ENCODE results near the gene ME1. TPM values are rescaled to one million over a fixed set of nuclear protein-coding genes. Genes with fewer than 3 reads are reported as not detected.
A peak's percentile ranks its signal among the peaks of the same experiment; 100 is the strongest.

The ME1 gene
- total RNA-seq, 1 donor = 39.7 TPM

DNA sequence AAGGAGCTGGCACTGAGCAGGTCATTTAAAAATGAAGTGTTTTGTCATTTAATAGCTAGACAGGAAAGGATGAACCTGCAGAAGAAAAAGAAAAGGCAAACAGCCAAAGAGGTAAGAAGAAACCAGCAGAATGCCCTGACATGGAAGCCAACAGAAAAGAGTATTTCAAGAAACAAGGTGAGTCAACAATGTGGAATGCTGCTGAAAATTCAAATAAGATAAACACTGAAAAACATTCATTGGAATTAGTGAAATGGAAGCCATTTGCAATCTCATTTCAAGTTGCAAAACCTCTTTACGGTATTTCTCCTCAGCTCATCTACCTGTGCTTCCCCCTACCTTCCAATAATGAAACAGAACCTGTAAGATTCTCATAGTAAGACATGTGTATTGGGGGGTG is 178.1 kb downstream of the ME1 start:
- DNase-seq (ENCODE audit: low read depth) = peak; percentile 60
- TF ChIP-seq, protein P1, sequence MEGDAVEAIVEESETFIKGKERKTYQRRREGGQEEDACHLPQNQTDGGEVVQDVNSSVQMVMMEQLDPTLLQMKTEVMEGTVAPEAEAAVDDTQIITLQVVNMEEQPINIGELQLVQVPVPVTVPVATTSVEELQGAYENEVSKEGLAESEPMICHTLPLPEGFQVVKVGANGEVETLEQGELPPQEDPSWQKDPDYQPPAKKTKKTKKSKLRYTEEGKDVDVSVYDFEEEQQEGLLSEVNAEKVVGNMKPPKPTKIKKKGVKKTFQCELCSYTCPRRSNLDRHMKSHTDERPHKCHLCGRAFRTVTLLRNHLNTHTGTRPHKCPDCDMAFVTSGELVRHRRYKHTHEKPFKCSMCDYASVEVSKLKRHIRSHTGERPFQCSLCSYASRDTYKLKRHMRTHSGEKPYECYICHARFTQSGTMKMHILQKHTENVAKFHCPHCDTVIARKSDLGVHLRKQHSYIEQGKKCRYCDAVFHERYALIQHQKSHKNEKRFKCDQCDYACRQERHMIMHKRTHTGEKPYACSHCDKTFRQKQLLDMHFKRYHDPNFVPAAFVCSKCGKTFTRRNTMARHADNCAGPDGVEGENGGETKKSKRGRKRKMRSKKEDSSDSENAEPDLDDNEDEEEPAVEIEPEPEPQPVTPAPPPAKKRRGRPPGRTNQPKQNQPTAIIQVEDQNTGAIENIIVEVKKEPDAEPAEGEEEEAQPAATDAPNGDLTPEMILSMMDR (IDR thresholded peaks at IDR 0.05; ENCODE audit: insufficient read depth, low read depth, low read length) = no peak

DNA sequence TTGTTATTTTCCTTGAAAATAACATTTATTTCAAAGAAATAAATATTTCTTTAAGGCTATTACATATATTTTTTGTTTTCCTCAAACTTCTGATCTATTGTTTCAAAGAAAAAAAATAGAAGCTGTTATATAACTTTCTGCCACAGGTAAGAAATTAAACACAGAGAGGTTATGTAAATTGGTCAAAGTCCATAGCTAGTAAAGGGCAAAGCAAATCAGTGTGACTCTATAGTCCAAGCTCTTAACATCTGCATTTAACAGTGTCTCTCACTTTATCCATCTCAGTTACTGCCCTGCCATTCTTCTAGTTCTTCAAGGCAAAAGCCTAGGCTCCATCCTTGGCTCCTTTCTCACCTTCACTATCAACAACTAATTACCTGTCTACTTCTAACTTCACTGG is 180.6 kb downstream of the ME1 start:
- H3K4me3 ChIP-seq (ENCODE audit: low read depth, low read length) = no peak overlapping the region
- TF ChIP-seq, protein P1 (IDR thresholded peaks at IDR 0.05; ENCODE audit: insufficient read depth, low read depth, low read length) = no peak

More for the DNA sequence above, 178.1 kb downstream of the ME1 start:
- no peak overlapping the region for H3K4me3 ChIP-seq (ENCODE audit: low read depth, low read length)

DNA sequence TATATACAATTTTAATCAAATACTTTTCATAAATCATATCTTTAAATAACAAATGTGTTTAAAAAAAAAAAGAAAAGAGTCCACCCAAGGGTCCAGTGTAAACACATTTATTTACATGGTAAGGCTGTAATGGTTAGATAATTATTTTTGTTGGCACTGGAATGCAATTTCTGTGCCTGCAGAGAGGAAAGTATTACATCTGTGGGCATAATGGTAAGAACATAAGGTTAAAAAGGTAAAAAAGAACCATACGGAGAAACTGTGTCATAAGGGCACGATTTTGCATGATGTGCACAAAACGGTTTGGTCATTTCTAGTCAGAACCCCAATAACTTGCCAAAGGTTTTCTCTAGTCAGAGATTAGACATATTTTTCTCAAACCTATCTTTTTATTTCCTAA is 183.4 kb downstream of the ME1 start:
- DNase-seq (ENCODE audit: low read depth) = no peak
- TF ChIP-seq, protein P1 (IDR thresholded peaks at IDR 0.05; ENCODE audit: insufficient read depth, low read depth, low read length) = no peak
- H3K4me3 ChIP-seq (ENCODE audit: low read depth, low read length) = no peak overlapping the region

More for the DNA sequence above, 180.6 kb downstream of the ME1 start:
- DNase-seq (ENCODE audit: low read depth) = no peak

DNA sequence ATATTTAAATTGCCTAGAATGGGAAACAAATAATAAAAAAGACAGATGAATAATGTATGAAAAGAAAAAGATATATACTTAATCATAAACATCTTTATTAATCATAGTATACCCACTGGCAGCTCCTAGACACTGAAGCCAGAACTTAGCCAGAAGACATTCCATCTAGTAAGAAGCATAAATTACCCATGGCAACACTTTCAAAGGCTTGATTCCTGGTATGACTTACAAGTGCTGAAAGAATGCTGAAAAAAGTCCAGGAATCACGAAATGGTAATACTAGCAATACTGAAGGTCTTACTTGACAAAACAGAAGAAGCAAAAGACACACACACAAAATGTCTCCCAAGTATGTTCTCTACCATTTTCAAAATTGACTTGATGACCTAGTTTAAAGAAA is 199.7 kb downstream of the ME1 start:
- no peak overlapping the region for H3K4me3 ChIP-seq (ENCODE audit: low read depth, low read length)
- peak; percentile 16 for DNase-seq (ENCODE audit: low read depth)
- TF ChIP-seq, protein P1 (IDR thresholded peaks at IDR 0.05; ENCODE audit: insufficient read depth, low read depth, low read length) = no peak

DNA sequence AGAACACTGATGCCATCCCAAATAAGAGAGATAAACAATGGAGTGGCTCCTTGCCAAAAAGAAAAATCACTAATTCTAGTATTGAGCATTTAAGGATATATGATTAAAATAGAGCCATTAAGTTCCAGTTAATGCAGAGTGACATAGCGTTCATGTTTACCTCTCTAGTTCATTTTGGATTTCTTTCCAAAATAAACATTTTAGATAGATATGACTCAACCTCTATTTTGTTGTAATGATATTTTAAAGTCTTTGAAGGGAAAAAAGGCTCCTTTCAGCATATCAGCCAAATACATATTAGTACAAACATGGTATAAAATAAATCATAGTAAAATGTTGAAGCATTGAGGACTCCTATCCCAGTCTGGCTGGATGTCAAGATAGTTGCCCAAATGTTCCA is 204.3 kb downstream of the ME1 start:
- TF ChIP-seq, protein P1 (IDR thresholded peaks at IDR 0.05; ENCODE audit: insufficient read depth, low read depth, low read length) = no peak
- H3K4me3 ChIP-seq (ENCODE audit: low read depth, low read length) = no peak overlapping the region
- DNase-seq (ENCODE audit: low read depth) = no peak

DNA sequence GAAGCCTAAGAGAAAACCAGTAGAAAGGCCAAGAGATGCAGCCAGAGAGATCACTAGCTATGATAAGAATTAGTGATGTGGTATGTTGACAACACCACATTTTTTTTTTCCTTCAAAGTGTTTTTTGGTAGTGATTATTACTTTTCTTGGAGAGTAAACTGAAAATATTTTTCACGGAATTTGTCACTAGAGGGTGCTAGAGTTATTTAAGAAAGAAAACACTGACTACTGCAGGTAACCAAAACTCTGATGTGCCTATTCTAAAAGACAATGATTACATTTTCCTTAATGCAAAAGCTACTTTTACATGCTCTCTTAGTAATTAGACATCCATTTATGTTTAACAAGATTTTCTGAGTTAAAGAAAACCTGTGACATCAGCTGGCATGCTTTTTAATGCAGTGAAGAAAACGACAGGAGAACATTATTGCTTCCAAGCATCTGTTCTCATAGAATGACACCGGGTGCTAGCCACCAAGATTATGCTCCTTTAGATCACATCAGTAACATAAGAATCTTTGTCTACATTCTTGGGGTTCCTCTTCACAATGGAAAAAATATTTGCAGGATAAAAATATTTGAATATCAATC is 208.9 kb downstream of the ME1 start:
- TF ChIP-seq, protein P1 (IDR thresholded peaks at IDR 0.05; ENCODE audit: insufficient read depth, low read depth, low read length) = peak; percentile 53
- H3K4me3 ChIP-seq (ENCODE audit: low read depth, low read length) = no peak overlapping the region
- DNase-seq (ENCODE audit: low read depth) = peak; percentile 67

DNA sequence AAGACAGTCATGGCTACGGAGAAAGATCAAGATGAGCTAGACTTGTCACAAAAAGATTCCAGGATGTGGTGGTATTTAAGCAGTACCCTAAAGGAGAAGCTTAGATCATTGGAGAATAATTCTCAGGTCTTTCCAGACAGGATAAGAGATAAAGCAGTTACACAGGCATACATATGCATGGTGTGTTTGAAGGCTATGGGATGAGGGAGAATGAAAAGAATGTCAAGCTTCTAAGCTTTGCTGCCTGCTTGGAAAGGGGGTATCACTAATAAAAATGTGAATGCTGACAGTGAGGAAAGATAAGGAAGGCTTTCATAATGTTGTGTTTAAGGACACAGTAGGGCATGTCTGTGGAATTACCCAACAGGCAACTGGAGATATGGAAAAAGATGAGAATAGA is 209.6 kb downstream of the ME1 start:
- peak; percentile 73 for DNase-seq (ENCODE audit: low read depth)
- no peak overlapping the region for H3K4me3 ChIP-seq (ENCODE audit: low read depth, low read length)
- TF ChIP-seq, protein P1 (IDR thresholded peaks at IDR 0.05; ENCODE audit: insufficient read depth, low read depth, low read length) = no peak
